Anterior cingulate cortex (tissue), 58 donors: ENCODE measurements around the gene SH2D3C.

Experiments used
- DNase-seq, 58 donors: peaks; one replicate each; lab custom pipeline; 2025; lab: John Stamatoyannopoulos, UW

Gene SH2D3C

DNA sequence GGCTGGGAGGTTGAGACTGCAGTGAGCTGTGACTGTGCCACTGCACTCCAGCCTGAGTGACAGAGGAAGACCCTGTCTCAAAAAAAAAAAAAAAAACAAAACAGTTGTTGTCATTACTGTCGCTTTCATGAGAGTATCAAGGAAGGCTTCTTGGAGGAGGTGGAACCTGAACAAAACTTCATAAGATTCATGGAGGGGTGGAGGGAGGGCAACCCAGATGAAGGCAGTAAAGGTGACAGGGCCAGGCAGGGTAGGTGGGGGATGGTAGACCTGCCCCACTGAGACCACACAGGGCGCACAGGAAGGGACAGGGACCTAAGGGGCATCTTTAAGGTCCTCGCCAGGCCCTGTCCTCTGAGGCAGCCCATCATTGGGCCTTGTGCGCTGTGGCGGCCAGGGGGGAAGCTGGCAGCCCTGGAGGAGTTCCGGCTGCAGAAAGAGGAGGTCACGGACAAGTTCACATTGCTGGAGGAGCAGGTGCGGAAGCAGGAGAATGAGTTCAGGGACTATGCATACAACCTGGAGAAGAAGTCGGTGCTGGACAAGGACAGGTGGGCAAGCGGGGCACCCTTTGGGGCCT, 68.2 kb downstream of the SH2D3C start:
- no peak for DNase-seq

DNA sequence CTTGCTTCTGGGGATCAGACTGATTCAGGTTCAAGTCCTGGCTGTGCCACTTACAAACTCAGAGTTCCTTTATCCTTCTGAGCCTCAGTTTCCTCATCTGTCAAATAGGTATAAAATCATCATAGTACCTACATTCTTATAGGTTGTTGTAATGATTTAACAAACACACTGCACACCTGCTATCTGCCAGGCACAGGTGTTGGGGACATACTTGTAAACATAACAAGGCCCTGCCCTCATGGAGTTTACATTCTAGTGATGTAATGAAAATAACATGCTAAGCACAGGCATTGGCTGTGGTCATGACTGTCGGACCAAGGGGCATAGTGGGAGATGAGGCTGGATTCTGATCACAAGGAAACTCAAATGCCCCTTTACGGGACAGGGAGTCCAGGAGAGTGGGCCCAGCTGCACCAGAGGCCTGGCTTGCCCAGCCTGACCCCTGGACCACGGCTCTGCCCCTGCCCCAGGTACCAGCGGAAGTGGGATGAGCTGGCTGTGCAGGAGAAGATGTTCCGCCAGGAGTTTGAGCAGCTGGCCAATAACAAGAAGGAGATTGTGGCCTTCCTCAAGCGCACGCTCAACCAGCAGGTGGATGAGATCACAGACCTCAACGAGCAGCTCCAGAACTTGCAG, 69.4 kb downstream of the SH2D3C start:
- no peak for DNase-seq

DNA sequence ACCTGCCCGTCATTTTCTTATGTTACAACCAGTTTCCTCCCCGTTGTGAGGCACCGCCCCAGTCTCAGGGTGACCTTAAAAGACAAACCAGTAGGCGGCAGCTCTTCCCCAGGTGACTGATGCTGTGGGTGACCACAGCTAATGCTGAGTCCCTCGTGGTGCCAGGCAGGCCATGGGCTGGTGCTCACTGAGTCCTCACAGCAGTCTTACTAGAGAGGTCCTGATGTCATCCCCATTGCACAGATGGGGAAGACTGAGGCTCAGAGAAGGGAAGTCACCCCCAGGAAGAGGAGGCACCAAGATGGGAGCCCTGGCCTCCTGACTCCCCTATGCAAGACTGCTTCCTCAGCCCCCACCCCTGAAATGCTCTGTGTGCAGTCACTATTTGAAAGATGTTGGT, 70.7 kb downstream of the SH2D3C start:
- no peak for DNase-seq

DNA sequence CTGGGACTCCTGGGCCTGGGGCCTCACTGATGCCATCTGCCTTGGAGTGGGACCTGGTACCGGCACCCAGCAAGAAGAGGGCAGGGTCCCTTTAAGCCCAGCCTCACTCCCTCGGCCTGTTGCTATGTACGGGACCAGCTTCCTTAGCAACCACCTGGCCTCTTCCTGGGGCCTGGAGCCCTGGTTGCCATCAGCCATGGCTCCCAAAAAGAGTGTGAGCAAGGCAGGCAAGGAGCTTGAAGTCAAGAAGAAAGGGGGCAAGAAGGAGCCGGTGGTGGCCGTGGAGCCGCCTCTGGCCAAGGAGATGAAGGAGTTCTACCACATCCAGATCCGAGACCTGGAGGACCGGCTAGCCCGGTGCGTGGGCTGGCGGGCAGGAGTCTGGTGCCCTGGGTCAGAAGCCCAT, 71.6 kb downstream of the SH2D3C start, which contains the start of gene CFAP157:
Gene CFAP157 (plus strand): TSS at position 153 of the 406 bp plus-strand sequence. CDS start 44 bp downstream, at position 197.
- no peak for DNase-seq

DNA sequence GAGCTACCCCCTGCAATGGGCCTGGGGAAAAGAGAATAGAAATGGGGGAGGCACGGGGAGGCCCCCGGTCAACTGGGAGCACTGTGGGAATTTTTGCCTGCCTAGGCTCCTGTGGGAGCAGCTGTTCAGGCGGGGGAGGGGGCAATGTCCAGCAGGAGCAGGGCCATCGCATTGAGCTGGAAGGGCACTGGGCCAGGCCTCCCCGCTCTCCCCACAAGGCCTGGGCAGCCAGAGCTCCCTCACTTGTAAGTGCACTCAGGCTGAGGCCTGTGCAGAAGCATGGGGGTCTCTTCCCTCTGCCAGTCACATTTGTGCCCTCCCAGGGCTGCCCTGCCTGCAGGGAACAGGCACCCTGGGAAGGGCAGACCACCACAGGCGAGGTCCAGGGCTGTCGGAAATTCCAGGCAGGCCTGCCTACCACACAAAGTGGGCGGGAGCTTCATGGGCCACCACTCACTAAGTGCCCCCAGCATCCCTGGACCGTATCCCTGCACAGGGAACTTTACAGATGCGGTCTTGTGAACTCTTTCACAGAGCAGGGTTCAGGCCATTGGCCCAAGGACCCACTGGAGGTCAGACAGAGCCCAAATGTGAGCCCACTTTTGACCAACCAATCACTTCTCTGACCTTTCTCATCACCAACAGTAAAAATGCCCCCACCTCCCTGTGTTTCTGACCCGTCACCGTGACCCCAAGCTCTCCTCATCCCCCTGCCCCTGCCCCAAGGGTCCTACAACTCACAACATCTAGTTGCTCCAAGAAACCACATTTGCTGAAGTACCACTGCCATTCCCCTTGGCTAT, 72.7 kb downstream of the SH2D3C start:
- DNase-seq = no peak

DNA sequence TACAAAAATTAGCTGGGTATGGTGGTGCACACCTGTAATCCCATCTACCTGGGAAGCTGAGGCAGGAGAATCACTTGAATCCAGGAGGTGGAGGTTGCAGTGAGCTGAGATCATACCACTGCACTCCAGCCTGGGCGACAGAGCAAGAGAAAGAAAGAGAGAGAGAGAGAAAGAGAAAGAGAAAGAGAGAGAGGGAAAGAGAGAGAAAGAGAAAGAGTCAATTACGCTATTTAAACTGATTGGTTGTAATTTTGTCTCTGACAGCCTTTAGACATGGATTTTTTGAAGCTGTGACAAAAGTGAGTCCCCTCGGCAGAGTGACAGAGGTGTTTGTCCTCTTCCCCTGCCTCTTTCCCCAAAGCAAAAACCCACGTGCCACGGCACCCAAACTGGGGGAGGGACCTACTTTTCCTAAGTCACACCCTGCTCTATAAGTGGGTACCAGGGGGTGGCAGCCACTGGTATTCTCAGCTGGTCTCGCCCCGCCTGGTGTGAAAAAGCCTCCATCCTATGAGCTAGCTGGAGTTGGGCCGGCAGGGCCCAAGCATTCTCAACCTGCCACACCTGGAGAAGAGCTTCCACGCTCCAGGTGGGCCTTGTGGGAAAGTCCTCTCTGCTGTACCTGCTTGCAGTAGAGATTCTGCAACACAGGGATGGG, 75.0 kb downstream of the SH2D3C start:
- DNase-seq = peak in 10 of 58 donors; percentile 17 to 61 (median 26)

DNA sequence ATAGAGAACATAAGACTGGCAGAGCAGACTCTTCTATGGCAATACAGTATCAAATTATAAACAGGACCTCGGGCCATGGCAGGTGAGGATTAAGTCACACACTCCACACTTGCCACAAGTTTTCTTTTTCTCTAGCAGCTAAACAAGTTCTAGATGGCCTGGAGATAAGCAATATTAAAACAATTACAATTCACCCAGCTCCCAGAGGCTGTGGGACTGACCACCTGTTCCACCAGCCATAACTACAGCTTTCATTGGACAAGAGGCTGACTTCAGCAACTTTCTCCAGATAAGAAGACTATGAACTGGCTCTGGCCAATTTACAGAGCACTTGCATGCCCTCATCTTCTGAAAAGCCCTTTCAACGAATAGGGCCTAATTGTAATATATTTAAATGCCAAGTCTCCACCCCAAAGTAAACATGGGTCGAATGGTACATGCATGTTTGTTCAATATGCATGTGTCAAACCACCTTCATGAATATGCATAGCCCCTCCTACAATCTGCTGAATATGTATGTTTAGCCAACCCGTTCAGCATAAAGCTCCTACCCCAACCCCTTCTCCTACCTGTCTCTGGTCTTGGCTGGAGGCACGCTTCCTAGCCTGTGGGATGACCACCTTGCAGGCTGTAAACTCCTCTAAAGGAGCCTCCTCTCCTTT, 77.7 kb downstream of the SH2D3C start:
- no peak for DNase-seq

DNA sequence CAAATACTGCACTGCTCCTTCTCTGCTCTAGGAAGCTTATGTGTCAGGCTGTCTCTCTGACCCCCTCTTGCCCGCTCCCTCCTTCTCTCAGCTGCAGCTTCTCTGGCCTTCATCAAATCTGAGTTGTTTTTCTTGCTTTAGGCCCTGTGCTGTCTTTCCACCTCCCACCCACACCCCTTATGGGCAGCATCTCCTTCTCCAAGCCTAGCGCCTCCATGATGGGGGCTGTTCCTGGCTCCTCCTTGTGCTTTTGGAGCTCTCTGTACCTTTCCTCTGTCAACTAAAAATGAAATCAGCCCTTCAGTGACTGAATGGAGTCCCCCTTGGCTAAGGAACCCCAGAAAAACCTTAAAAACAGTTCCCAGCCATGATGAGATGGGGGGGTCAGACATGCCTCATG, 78.3 kb downstream of the SH2D3C start:
- DNase-seq = peak in 24 of 58 donors; percentile 8 to 76 (median 45)

DNA sequence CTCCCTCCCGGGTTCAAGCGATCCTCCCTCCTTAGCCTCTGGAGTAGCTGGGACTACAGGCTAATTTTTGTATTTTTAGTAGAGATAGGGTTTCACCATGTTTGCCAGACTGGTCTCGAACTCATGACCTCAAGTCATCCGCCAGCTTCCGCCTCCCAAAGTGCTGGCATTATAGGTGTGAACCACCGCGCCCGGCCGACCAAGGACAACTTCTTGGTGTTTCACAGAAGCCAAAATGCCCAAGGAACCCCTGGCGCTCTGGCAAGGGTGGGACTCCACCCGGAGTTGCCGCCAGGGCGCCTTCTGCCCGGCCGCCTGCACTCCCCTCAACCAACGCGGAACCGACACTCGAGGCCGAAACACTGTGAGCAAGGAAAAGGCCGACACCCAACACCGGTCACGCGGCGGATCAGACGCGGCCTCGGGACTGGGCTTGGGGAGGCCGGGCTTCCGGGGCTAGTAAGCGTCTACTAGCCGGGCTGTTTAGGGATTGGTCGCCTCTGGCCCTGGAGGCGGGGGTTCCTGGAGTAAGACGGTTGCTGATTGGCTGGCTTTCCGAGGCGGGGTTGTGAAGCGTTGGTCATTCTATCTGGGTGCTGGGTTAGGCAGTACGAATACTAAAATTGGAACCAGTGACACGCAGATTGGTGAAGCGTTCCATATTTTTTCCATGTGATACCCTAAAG, 79.3 kb downstream of the SH2D3C start:
- DNase-seq = peak; percentile 71 to 98 (median 94)

DNA sequence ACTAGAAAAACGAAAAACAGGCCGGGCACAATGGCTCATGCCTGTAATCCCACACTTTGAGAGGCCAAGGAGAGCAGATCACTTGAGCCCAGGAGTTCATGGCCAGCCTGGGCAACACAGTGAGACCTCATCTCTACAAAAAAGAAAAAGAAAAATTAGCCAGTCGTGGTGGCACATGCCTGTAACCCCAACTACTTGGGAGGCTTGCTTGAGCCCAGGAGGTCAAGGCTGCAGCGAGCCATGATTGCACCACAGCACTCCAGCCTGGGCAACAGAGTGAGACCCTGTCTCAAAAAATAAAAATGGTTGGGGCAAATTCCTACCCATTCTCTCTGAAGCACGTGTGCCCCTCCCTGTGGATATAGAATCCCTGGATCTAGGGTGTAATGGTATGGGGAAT, 80.1 kb downstream of the SH2D3C start:
- DNase-seq = no peak

DNA sequence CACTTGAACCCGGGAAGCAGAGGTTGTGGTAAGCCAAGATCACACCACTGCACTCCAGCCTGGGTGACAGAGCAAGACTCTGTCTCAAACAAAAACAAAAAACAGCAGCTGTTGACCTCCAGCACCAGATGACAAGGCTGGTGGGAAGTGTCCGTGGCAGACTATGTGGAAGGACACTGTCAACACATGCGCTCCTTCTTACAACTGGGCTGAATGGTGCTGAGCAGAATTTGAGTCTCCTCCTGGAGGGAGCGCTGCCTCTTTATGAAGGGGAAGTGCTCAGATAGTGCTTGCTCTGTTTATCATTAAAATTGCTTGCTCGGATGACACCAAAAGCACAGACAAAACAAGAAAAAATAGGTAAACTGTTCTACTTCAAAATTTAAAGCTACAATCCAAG, 80.9 kb downstream of the SH2D3C start:
- no peak for DNase-seq

DNA sequence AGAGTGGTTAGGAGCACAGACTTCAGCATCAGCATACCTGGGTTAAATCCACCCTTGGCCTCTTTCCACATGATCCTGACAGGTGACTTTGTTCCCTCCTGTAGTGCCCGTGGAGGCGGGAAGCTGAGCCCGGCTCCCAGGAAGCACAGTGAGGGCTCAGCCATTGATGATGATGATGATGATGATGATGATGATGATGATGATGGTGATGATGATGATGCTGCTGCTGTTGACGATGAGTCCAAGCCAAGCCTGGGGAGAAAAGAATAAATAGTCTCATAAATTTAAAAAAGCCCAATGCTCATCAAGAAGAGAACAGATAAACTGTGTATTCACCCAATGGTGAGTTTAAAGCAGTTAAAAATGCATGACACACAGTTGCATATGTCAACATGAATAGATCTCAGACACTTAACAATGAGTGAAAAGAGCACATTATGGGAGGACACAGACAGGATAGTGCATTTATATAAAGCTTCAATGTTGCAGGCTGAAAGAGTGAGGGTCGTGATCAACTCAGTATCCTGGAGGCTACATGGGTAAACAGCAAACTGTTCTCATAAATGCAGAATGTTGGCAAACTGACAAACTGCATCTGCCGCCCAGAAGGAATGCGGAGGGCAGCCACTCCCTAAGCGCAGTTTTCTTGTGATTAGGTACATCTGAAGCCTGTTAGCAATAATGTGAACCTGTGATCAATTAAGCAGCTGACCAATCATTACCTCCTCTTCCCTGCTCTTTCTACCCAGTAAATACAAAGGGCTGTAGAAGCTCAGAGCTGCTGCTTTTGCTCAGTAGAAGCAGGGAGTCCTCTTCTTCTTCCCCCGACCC, 83.4 kb downstream of the SH2D3C start:
- no peak for DNase-seq

DNA sequence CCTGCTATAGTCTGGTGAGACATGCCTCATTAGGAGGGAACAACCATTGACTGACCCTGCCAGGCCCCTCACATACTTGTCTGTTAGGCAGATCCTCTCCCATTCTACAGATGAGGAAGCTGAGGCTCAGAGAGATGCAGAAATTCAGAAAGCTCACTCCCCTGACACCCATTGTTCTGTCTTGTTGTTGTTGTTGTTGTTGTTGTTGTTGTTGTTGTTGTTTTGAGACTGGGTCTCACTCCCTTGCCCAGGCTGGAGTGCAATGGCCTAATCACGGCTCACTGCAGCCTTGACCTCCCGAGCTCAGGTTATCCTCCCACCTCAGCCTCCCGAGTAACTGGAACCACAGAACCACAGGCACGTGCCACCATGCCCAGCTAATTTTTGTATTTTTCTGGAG, 84.8 kb downstream of the SH2D3C start:
- DNase-seq = no peak

DNA sequence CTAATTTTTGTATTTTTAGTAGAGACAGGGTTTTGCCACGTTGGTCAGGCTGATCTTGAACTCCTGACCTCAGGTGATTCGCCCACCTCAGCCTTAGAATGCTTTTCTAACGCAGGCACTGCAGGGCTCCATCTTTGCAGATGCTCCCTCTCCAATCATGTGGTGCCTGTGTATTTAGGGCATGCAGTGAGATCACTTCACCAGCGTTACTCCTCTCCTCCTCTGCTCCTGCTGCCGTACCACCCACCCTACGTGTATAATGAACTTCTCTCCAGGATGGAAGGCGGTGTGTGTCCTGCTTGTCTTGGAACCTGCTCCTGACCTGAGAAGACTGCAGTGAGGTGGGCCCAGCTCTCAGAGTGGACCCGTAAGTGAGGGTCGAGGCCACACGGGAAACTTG, 85.3 kb downstream of the SH2D3C start:
- DNase-seq = peak in 24 of 58 donors; percentile 4 to 82 (median 39)

DNA sequence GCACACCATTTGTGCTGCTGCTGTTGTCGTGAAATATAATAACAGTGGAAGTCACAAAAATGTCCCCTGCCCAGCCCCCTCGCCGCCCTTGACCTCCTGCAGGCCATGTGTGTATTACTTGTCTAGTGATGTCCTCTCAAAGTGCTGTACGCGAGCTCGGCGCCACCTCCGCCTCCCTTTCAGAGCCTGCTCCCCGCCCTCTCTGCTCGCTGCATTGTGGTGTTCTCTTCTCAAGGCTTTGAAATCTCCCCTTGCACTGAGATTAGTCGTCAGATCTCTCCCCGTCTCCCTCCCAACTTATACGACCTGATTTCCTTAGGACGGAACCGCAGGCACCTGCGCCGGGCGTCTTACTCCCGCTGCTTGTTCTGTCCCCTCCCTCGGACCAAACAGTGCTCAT, 86.4 kb downstream of the SH2D3C start:
- no peak for DNase-seq

DNA sequence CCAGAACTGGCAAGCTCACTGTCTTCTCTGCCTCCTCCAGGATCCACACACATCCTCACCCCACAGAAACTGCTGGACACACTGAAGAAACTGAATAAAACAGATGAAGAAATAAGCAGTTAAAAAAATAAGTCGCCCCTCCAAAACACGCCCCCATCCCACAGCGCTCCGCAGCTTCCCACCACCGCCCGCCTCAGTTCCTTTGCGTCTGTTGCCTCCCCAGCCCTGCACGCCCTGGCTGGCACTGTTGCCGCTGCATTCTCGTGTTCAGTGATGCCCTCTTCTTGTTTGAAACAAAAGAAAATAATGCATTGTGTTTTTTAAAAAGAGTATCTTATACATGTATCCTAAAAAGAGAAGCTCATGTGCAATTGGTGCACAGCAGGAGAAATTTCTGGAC, 87.7 kb downstream of the SH2D3C start:
- peak in 1 of 58 donors; percentile 17 for DNase-seq

DNA sequence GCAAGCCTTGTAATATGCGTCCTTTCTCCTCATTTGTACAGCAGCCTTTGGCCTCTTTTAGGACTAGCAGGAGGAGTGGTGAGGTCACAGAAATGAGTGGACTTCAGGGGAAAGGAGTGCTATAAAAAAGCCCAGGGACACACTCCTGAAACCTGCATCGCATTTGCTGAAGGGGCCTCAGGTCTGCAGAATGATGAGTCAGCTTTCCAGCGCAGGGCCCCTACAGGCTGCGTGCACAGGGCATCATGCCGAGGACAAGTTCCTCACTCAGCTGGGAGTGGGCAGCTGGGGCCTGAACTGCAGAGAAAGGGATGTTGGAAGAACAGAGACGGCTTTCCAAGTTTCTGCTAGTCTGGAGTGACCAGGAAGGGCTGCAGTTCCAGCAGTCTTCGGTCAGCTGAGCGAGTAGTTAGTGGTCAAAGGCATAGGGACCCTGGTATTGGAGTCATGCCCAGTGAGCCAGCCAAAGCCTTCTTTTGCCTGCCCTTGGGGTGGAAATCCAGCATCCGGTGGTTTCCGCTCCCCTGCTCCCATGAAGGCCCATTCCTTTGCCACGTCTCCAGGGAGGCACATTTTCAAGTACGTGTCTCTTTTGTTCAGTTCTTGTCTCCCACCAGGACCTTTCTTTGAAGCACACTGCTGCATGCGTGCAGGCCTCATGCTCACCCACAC, 89.0 kb downstream of the SH2D3C start:
- DNase-seq = peak in 2 of 58 donors; percentile 23 to 31
